ENCODE measurements around the gene DNMT3A. TPM values are rescaled to one million over a fixed set of nuclear protein-coding genes. Genes with fewer than 3 reads are reported as not detected.
"Not testable (repeated sequence)": the region's sequence is repeated elsewhere in the genome, so short reads cannot be mapped to it uniquely, and the experiment has no call there.

The DNMT3A gene
- total and polyA plus RNA-seq, 2 donors from 2014 or later: 6.5 to 31.4 TPM

DNA sequence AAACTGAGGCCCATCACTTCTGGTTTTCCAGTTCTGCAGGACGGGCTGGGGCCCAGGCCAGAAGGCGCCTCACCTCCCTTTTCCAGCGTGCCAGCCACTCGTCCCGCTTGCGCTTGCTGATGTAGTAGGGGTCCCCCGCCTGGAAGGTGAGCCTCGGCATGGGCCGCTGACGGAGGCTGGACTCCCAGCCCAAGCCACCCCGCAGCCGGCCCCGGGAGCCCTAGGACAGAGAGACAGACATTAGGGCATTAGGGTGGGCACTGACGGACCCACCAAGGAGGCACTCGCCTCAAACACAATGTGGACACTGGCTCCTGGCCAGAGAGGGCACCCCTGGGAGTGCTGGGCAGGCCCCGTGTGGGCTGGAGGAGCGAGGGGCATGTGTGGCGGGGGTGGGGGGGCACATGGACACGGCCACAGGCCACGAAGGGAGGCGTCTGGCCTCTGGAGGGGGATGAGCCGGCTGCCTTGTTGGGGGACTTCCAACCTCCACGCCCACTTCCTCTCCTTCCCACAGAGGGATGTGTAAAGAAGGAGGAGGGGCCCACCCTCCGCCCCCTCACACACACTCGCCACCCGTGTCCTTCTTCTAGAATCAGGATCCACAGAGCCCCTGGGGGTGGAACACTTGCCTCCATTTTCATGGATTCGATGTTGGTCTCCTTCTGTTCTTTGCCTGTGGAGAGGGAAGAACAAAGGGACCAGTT, 66.7 kb downstream of the DNMT3A start:
- H3K9ac ChIP-seq (ENCODE audit: low read length in 3 of 3): no peak overlapping the region
- peaks cover 0 to 8% (median 4%) of the 10 kb centered on the region in 3 donors for H3K36me3 ChIP-seq (ENCODE audit: control insufficient read depth in 2 of 3, insufficient read depth in 3 of 3, low read length in 3 of 3)
- no peaks in the 10 kb centered on the region for H3K9me3 ChIP-seq (ENCODE audit: control insufficient read depth in 2 of 3, insufficient read depth in 1 of 3, low read length in 3 of 3)
- DNase-seq: peak in 3 of 5 donors; percentile 63 to 83 (median 65)
- H3K27ac ChIP-seq (ENCODE audit: low read depth in 2 of 2, low read length in 2 of 2): peak overlapping the region in 1 of 2 donors; percentile 29
- H3K4me1 ChIP-seq (ENCODE audit: control insufficient read depth in 2 of 3, insufficient read depth in 2 of 3, low read depth in 1 of 3, low read length in 3 of 3): peaks cover 0 to 18% (median 8%) of the 10 kb centered on the region in 3 donors
- no peaks in the 10 kb centered on the region for H3K27me3 ChIP-seq (ENCODE audit: control insufficient read depth, insufficient read depth, low read length)
- intact Hi-C loops (cut with DNase I): no loop called here
- no peak overlapping the region for H3K4me3 ChIP-seq (ENCODE audit: low read length in 3 of 3)
- TF ChIP-seq, protein P1, sequence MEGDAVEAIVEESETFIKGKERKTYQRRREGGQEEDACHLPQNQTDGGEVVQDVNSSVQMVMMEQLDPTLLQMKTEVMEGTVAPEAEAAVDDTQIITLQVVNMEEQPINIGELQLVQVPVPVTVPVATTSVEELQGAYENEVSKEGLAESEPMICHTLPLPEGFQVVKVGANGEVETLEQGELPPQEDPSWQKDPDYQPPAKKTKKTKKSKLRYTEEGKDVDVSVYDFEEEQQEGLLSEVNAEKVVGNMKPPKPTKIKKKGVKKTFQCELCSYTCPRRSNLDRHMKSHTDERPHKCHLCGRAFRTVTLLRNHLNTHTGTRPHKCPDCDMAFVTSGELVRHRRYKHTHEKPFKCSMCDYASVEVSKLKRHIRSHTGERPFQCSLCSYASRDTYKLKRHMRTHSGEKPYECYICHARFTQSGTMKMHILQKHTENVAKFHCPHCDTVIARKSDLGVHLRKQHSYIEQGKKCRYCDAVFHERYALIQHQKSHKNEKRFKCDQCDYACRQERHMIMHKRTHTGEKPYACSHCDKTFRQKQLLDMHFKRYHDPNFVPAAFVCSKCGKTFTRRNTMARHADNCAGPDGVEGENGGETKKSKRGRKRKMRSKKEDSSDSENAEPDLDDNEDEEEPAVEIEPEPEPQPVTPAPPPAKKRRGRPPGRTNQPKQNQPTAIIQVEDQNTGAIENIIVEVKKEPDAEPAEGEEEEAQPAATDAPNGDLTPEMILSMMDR (IDR thresholded peaks at IDR 0.05; ENCODE audit: borderline replicate concordance, extremely low read depth, insufficient read depth): no peak
- FAIRE-seq: no peak

DNA sequence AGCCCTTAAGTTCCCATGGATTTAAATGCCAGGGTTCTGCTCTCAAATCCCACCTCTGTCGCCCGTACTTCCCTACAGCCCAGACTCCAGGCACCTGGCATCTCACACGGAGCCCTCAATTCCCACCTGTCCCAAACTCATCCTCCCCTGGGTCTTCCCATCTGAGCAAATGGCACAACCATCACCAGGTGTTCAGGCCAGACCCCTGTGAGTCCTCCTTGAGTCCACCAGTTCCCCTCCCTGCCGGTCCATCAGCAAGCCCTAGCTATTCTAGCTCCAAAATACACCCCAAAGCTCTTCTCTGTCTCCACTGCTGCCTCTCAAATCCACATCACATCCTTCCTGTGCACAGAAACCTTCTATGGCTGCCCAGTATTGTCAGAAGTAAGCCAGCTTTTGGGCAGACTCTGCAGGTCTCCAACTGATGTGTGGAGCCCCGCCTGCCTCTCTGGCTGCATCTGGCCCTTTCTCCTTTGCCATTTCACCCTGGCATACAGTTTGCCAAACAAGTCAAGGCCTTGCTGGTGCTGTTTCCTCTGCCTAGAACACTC, 67.7 kb downstream of the DNMT3A start:
- FAIRE-seq (no peak), DNase-seq (peak in 1 of 5 donors; percentile 27)
- Histone ChIP-seq H3K27ac (ENCODE audit: low read depth in 2 of 2, low read length in 2 of 2) (peak overlapping the region in 1 of 2 donors; percentile 13), H3K4me1 (ENCODE audit: control insufficient read depth in 2 of 3, insufficient read depth in 2 of 3, low read depth in 1 of 3, low read length in 3 of 3) (peaks cover 0 to 16% (median 8%) of the 10 kb centered on the region in 3 donors), H3K9me3 (ENCODE audit: control insufficient read depth in 2 of 3, insufficient read depth in 1 of 3, low read length in 3 of 3) (no peaks in the 10 kb centered on the region), H3K27me3 (ENCODE audit: control insufficient read depth, insufficient read depth, low read length) (no peaks in the 10 kb centered on the region), H3K9ac (ENCODE audit: low read length in 3 of 3) (no peak overlapping the region), H3K4me3 (ENCODE audit: low read length in 3 of 3) (no peak overlapping the region), H3K36me3 (ENCODE audit: control insufficient read depth in 2 of 3, insufficient read depth in 3 of 3, low read length in 3 of 3) (peaks cover 0 to 16% (median 12%) of the 10 kb centered on the region in 3 donors)
- TF ChIP-seq, protein P1 (IDR thresholded peaks at IDR 0.05; ENCODE audit: borderline replicate concordance, extremely low read depth, insufficient read depth): no peak
- intact Hi-C loops (cut with DNase I): no loop called here

DNA sequence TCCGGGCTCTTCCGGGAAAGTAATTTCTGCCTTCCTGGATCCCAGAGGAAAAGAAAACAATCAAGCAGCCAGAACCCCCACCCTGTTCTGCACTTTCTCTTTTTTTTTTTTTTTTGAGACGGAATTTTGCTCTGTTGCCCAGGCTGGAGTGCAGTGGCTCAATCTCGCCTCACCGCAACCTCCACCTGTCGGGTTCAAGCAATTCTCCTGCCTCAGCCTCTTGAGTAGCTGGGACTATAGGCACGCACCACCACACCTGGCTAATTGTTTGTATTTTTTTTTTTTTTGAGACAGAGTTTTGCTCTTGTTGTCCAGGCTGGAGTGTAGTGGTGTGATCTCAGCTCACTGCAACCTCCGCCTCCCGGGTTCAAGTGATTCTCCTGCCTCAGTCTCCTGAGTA, 69.0 kb downstream of the DNMT3A start:
- H3K4me3 ChIP-seq (ENCODE audit: low read length in 3 of 3); H3K27me3 ChIP-seq (ENCODE audit: control insufficient read depth, insufficient read depth, low read length); DNase-seq; H3K27ac ChIP-seq (ENCODE audit: low read depth in 2 of 2, low read length in 2 of 2); H3K9ac ChIP-seq (ENCODE audit: low read length in 3 of 3); intact Hi-C loops (cut with DNase I); H3K9me3 ChIP-seq (ENCODE audit: control insufficient read depth in 2 of 3, insufficient read depth in 1 of 3, low read length in 3 of 3); FAIRE-seq: not testable (repeated sequence)
- peaks cover 2 to 23% (median 15%) of the 10 kb centered on the region in 3 donors for H3K36me3 ChIP-seq (ENCODE audit: control insufficient read depth in 2 of 3, insufficient read depth in 3 of 3, low read length in 3 of 3)
- H3K4me1 ChIP-seq (ENCODE audit: control insufficient read depth in 2 of 3, insufficient read depth in 2 of 3, low read depth in 1 of 3, low read length in 3 of 3): peaks cover 0 to 14% (median 8%) of the 10 kb centered on the region in 3 donors

GRCh38 chr2:25270061-25270460, 71.7 kb downstream of the DNMT3A start:
- Histone ChIP-seq H3K4me1 (ENCODE audit: control insufficient read depth in 2 of 3, insufficient read depth in 2 of 3, low read depth in 1 of 3, low read length in 3 of 3) (peaks cover 0 to 4% (median 0%) of the 10 kb centered on the region in 3 donors), H3K9me3 (ENCODE audit: control insufficient read depth in 2 of 3, insufficient read depth in 1 of 3, low read length in 3 of 3) (no peaks in the 10 kb centered on the region), H3K27me3 (ENCODE audit: control insufficient read depth, insufficient read depth, low read length) (no peaks in the 10 kb centered on the region), H3K9ac (ENCODE audit: low read length in 3 of 3) (no peak overlapping the region), H3K4me3 (ENCODE audit: low read length in 3 of 3) (no peak overlapping the region), H3K36me3 (ENCODE audit: control insufficient read depth in 2 of 3, insufficient read depth in 3 of 3, low read length in 3 of 3) (peaks cover 2 to 23% (median 19%) of the 10 kb centered on the region in 3 donors), H3K27ac (ENCODE audit: low read depth in 2 of 2, low read length in 2 of 2) (no peak overlapping the region)
- FAIRE-seq: no peak
- TF ChIP-seq, protein P1 (IDR thresholded peaks at IDR 0.05; ENCODE audit: borderline replicate concordance, extremely low read depth, insufficient read depth): no peak
- intact Hi-C loops (cut with DNase I): no loop called here
- DNase-seq: no peak
